H1 (cell line): ENCODE results near the gene FAM209A.

Experiments used
- JUND ChIP-seq: IDR thresholded peaks from 2 replicates; pipeline ENCODE4 v1.6.1; 2011; ENCODE audit warnings: mild to moderate bottlenecking, improper control_type of control experiment, low read length
- POLR2A ChIP-seq, 2 experiments: IDR thresholded peaks; 1 replicate in 1 of 2; 2 replicates in 1 of 2; pipeline ENCODE4 v1.6.1; 2011; ENCODE audit warnings: low read depth in 2 of 2, low read length in 2 of 2, mild to moderate bottlenecking in 2 of 2; ENCODE audit errors: control extremely low read depth in 1 of 2
- RNF2 ChIP-seq: fragments of 200-900, 300-1000 bp; sonication (generic); IDR thresholded peaks from 2 replicates; pipeline ENCODE4 v1.7.1; 2016; ENCODE audit warnings: borderline replicate concordance, low read depth, mild to moderate bottlenecking, antibody characterized with exemption, low read length; ENCODE audit not compliant: poor library complexity, severe bottlenecking; ENCODE audit errors: missing control alignments
- ZNF274 ChIP-seq: IDR thresholded peaks from 2 replicates; pipeline ENCODE4 v1.7.0; 2012; ENCODE audit warnings: low read length, borderline replicate concordance; ENCODE audit errors: extremely low read depth
- TF ChIP-seq, protein P1 (sequence below), 3 experiments: IDR thresholded peaks; 1 replicate in 2 of 3; 2 replicates in 1 of 3; pipeline versions ENCODE4 v1.5.1 to v1.6.1; 2011; ENCODE audit warnings: low read length in 3 of 3, mild to moderate bottlenecking in 3 of 3, inconsistent platforms in 2 of 3, low read depth in 1 of 3, moderate library complexity in 1 of 3; ENCODE audit not compliant: insufficient read depth in 1 of 3; ENCODE audit errors: control extremely low read depth in 1 of 3
- TF ChIP-seq, protein P2 (sequence below): IDR thresholded peaks from 2 replicates; pipeline ENCODE4 v1.6.1; 2011; ENCODE audit warnings: low read length, improper control_type of control experiment

DNA sequence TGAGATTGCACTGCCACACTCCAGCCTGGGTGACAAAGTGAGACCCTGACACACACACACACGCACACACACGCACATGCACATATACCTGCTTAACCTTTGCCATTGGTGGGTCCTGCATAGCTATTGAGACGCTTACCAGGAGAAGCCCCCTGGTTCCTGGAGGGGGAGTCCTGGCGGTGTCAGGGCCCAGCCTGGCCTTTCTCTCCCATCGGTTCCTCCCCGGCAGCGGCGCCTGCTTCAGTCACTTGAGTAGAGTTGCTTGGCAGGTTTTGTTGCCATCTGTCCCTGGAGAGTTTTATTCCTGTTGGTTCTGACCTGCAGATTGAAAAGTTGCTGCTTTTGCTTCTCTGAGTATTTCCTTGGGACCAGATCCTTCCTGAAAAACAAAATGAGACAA lies 20.6 kb upstream of the FAM209A start:
- no peak for TF ChIP-seq ZNF274
- TF ChIP-seq, protein P1, sequence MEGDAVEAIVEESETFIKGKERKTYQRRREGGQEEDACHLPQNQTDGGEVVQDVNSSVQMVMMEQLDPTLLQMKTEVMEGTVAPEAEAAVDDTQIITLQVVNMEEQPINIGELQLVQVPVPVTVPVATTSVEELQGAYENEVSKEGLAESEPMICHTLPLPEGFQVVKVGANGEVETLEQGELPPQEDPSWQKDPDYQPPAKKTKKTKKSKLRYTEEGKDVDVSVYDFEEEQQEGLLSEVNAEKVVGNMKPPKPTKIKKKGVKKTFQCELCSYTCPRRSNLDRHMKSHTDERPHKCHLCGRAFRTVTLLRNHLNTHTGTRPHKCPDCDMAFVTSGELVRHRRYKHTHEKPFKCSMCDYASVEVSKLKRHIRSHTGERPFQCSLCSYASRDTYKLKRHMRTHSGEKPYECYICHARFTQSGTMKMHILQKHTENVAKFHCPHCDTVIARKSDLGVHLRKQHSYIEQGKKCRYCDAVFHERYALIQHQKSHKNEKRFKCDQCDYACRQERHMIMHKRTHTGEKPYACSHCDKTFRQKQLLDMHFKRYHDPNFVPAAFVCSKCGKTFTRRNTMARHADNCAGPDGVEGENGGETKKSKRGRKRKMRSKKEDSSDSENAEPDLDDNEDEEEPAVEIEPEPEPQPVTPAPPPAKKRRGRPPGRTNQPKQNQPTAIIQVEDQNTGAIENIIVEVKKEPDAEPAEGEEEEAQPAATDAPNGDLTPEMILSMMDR (IDR thresholded peaks at IDR 0.05; ENCODE audit: control extremely low read depth in 1 of 3, insufficient read depth in 1 of 3, low read depth in 1 of 3, low read length in 3 of 3) = no peak
- TF ChIP-seq, protein P2, sequence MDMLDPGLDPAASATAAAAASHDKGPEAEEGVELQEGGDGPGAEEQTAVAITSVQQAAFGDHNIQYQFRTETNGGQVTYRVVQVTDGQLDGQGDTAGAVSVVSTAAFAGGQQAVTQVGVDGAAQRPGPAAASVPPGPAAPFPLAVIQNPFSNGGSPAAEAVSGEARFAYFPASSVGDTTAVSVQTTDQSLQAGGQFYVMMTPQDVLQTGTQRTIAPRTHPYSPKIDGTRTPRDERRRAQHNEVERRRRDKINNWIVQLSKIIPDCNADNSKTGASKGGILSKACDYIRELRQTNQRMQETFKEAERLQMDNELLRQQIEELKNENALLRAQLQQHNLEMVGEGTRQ = no peak
- TF ChIP-seq RNF2 = no peak
- TF ChIP-seq JUND = no peak
- no peak for TF ChIP-seq POLR2A (IDR thresholded peaks at IDR 0.05; ENCODE audit: control extremely low read depth in 1 of 2, low read depth in 2 of 2, low read length in 2 of 2)
